ENCODE measurements around the gene NEDD8. TPM values are rescaled to one million over a fixed set of nuclear protein-coding genes. Genes with fewer than 3 reads are reported as not detected.

NEDD8 gene
- total RNA-seq, 1 experiment from 2014 or later, result 178 TPM

GRCh38 chr14:24238123-24238522 is 6.0 kb upstream of the NEDD8 start:
- intact Hi-C loops (cut with micrococcal nuclease), result no loop called here
- peaks cover 11 to 41% of the 10 kb centered on the region in 2 experiments for H3K4me1 ChIP-seq (ENCODE audit: control insufficient read depth in 1 of 2, insufficient read depth in 2 of 2, low read length in 2 of 2)
- no peak overlapping the region for H3K4me3 ChIP-seq (replicated peaks in 1 of 2; ENCODE audit: low read depth in 1 of 2, low read length in 2 of 2)
- no peaks in the 10 kb centered on the region for H4K20me1 ChIP-seq (ENCODE audit: insufficient read depth)
- no peak overlapping the region for H3K9ac ChIP-seq (ENCODE audit: low read length)
- no peaks in the 10 kb centered on the region for H3K27me3 ChIP-seq (ENCODE audit: insufficient read depth, low read length)
- H3K9me3 ChIP-seq (ENCODE audit: control insufficient read depth in 1 of 2, insufficient read depth in 1 of 2, low read depth in 1 of 2, low read length in 2 of 2), result no peaks in the 10 kb centered on the region
- no peak overlapping the region for H2AFZ ChIP-seq (ENCODE audit: low read depth, low read length, poor library complexity, severe bottlenecking)
- no peak overlapping the region for H3K27ac ChIP-seq (ENCODE audit: low read depth, low read length)
- H3K36me3 ChIP-seq (ENCODE audit: control insufficient read depth in 1 of 2, insufficient read depth in 2 of 2, low read length in 2 of 2), result peaks cover 45 to 59% of the 10 kb centered on the region in 2 experiments; a peak in 3 of 4 replicates
- no TSS peak for BruUV-seq (replicated peaks)
- H3K9me2 ChIP-seq (ENCODE audit: insufficient read depth), result no peaks in the 10 kb centered on the region
- H3K4me2 ChIP-seq (ENCODE audit: low read length), result no peak overlapping the region
- ChIA-PET POLR2A (interaction anchor here (1.1 kb wide), 1 partner anchor 33 kb away, joined by 3 read pairs; the partner anchor contains the start of gene RABGGTA), RAD21 (ENCODE audit: low non-redundant PET in 1 of 2, low total read pairs in 2 of 2, uncharacterized antibody in 2 of 2, unreplicated experiment in 2 of 2) (no interaction called here), CTCF (interaction anchor here (0.9 to 1.1 kb wide), 2 partner anchors 33 to 193 kb away, joined by 3 read pairs; partner anchors contain the start of gene RABGGTA)
- H3K79me2 ChIP-seq (ENCODE audit: insufficient read depth, low read length), result peaks cover 42% of the 10 kb centered on the region
- ATAC-seq (no peak), DNase-seq (ENCODE audit: low read depth, low spot score) (no peak)
- TF ChIP-seq CEBPB (IDR thresholded peaks at IDR 0.05; ENCODE audit: low read depth) (no peak), EZH2phosphoT487 (IDR thresholded peaks at IDR 0.05; ENCODE audit: borderline replicate concordance) (no peak), CBX3 (IDR thresholded peaks at IDR 0.05; ENCODE audit: low read depth) (no peak), POLR2AphosphoS5 (IDR thresholded peaks at IDR 0.05; ENCODE audit: low read depth, low read length) (no peak), JUND (IDR thresholded peaks at IDR 0.05) (no peak), YY1 (IDR thresholded peaks at IDR 0.05; ENCODE audit: extremely low read depth, insufficient replicate concordance, low read depth, low read length) (no peak), ELF1 (IDR thresholded peaks at IDR 0.05; ENCODE audit: borderline replicate concordance, low read depth) (no peak)
- TF ChIP-seq, protein P1, sequence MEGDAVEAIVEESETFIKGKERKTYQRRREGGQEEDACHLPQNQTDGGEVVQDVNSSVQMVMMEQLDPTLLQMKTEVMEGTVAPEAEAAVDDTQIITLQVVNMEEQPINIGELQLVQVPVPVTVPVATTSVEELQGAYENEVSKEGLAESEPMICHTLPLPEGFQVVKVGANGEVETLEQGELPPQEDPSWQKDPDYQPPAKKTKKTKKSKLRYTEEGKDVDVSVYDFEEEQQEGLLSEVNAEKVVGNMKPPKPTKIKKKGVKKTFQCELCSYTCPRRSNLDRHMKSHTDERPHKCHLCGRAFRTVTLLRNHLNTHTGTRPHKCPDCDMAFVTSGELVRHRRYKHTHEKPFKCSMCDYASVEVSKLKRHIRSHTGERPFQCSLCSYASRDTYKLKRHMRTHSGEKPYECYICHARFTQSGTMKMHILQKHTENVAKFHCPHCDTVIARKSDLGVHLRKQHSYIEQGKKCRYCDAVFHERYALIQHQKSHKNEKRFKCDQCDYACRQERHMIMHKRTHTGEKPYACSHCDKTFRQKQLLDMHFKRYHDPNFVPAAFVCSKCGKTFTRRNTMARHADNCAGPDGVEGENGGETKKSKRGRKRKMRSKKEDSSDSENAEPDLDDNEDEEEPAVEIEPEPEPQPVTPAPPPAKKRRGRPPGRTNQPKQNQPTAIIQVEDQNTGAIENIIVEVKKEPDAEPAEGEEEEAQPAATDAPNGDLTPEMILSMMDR (IDR thresholded peaks at IDR 0.05 in 2 of 3, conservative IDR thresholded peaks at IDR 0.05 in 1 of 3; ENCODE audit: borderline replicate concordance in 1 of 3, insufficient read depth in 1 of 3, low read depth in 2 of 3, low read length in 2 of 3), result no peak
- TF ChIP-seq, protein P2, sequence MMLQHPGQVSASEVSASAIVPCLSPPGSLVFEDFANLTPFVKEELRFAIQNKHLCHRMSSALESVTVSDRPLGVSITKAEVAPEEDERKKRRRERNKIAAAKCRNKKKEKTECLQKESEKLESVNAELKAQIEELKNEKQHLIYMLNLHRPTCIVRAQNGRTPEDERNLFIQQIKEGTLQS (IDR thresholded peaks at IDR 0.05), result no peak

Data from HCT116 (cell line).